ENCODE data around the gene SULT1C2. TPM values are rescaled to one million over a fixed set of nuclear protein-coding genes. Genes with fewer than 3 reads are reported as not detected.
A peak's percentile ranks its signal among the peaks of the same experiment; 100 is the strongest.
"Not testable (repeated sequence)": the region's sequence is repeated elsewhere in the genome, so short reads cannot be mapped to it uniquely, and the experiment has no call there.

Gene SULT1C2
- total RNA-seq, 1 donor from 2014 or later = not detected

GRCh38 chr2:108278631-108279030, 10.1 kb upstream of the SULT1C2 start:
- FAIRE-seq = no peak
- no peak overlapping the region for H3K4me3 ChIP-seq (ENCODE audit: low read depth, low read length)
- DNase-seq (ENCODE audit: low read depth) = peak; percentile 36
- no peaks in the 10 kb centered on the region for H3K36me3 ChIP-seq (ENCODE audit: control insufficient read depth, insufficient read depth, low read length)
- H3K27me3 ChIP-seq (ENCODE audit: control insufficient read depth, insufficient read depth, low read length) = no peaks in the 10 kb centered on the region
- no peak for TF ChIP-seq CTCF (IDR thresholded peaks at IDR 0.05; ENCODE audit: insufficient read depth, low read length, severe bottlenecking)

- FAIRE-seq = no peak
- no peaks in the 10 kb centered on the region for H3K36me3 ChIP-seq (ENCODE audit: control insufficient read depth, insufficient read depth, low read length)
- no peak for TF ChIP-seq CTCF (IDR thresholded peaks at IDR 0.05; ENCODE audit: insufficient read depth, low read length, severe bottlenecking)
- H3K27me3 ChIP-seq (ENCODE audit: control insufficient read depth, insufficient read depth, low read length) = no peaks in the 10 kb centered on the region
- no peak for DNase-seq (ENCODE audit: low read depth)
- no peak overlapping the region for H3K4me3 ChIP-seq (ENCODE audit: low read depth, low read length)
Measured at GRCh38 chr2:108279468-108279867, 9.2 kb upstream of the SULT1C2 start.

GRCh38 chr2:108280466-108280865, 8.2 kb upstream of the SULT1C2 start:
- FAIRE-seq (no peak), DNase-seq (ENCODE audit: low read depth) (no peak)
- Histone ChIP-seq H3K4me3 (ENCODE audit: low read depth, low read length) (no peak overlapping the region), H3K36me3 (ENCODE audit: control insufficient read depth, insufficient read depth, low read length) (no peaks in the 10 kb centered on the region), H3K27me3 (ENCODE audit: control insufficient read depth, insufficient read depth, low read length) (no peaks in the 10 kb centered on the region)
- no peak for TF ChIP-seq CTCF (IDR thresholded peaks at IDR 0.05; ENCODE audit: insufficient read depth, low read length, severe bottlenecking)

- DNase-seq (ENCODE audit: low read depth); H3K4me3 ChIP-seq (ENCODE audit: low read depth, low read length); H3K27me3 ChIP-seq (ENCODE audit: control insufficient read depth, insufficient read depth, low read length); H3K36me3 ChIP-seq (ENCODE audit: control insufficient read depth, insufficient read depth, low read length); FAIRE-seq: not testable (repeated sequence)
Measured at GRCh38 chr2:108284566-108284965, 4.1 kb upstream of the SULT1C2 start.

- no peak for FAIRE-seq
- Histone ChIP-seq H3K4me3 (ENCODE audit: low read depth, low read length) (no peak overlapping the region), H3K27me3 (ENCODE audit: control insufficient read depth, insufficient read depth, low read length) (no peaks in the 10 kb centered on the region), H3K36me3 (ENCODE audit: control insufficient read depth, insufficient read depth, low read length) (no peaks in the 10 kb centered on the region)
- no peak for TF ChIP-seq CTCF (IDR thresholded peaks at IDR 0.05; ENCODE audit: insufficient read depth, low read length, severe bottlenecking)
- DNase-seq (ENCODE audit: low read depth) = no peak
Measured at GRCh38 chr2:108285616-108286015, 3.1 kb upstream of the SULT1C2 start.

- TF ChIP-seq CTCF (IDR thresholded peaks at IDR 0.05; ENCODE audit: insufficient read depth, low read length, severe bottlenecking) = no peak
- no peak for FAIRE-seq
- Histone ChIP-seq H3K36me3 (ENCODE audit: control insufficient read depth, insufficient read depth, low read length) (no peaks in the 10 kb centered on the region), H3K27me3 (ENCODE audit: control insufficient read depth, insufficient read depth, low read length) (no peaks in the 10 kb centered on the region), H3K4me3 (ENCODE audit: low read depth, low read length) (no peak overlapping the region)
- no peak for DNase-seq (ENCODE audit: low read depth)
Measured at GRCh38 chr2:108287169-108287568, 1.5 kb upstream of the SULT1C2 start.
